Activated CD8-positive, alpha-beta T cell treated with anti-CD3 and anti-CD28 coated beads for 36 hours (primary cell): Measurements from ENCODE around the gene CLIC4. TPM values are rescaled to one million over a fixed set of nuclear protein-coding genes. Genes with fewer than 3 reads are reported as not detected.
"Not testable (repeated sequence)": the region's sequence is repeated elsewhere in the genome, so short reads cannot be mapped to it uniquely, and the experiment has no call there.

ENCODE experiments used
- ATAC-seq: fragments of 200-7000 bp; cut with Tn5 transposase; one replicate; pipeline ENCODE4 v1.10.0; 2021; ENCODE audit warnings: mild to moderate bottlenecking, moderate library complexity
- CTCF ChIA-PET: fragments of 350-600 bp; sonication (Branson Sonifier 250); formaldehyde crosslinking; loops from one replicate; lab custom pipeline; 2021; ENCODE audit warnings: antibody characterized with exemption; lab: Charles Lee
- POLR2A ChIA-PET: fragments of 350-600 bp; sonication (Branson Sonifier 250); formaldehyde crosslinking; loops from one replicate; lab custom pipeline; 2021; ENCODE audit warnings: antibody characterized with exemption; lab: Charles Lee
- DNase-seq: peaks from one replicate; pipeline ENCODE4 v3.0.0-alpha.2; 2020
- H3K27ac Mint-ChIP-seq: one replicate; pipeline ENCODE4 v1.8.0; 2021; ENCODE audit warnings: mild to moderate bottlenecking, mixed read lengths
- H3K27me3 Mint-ChIP-seq: one replicate; pipeline ENCODE4 v1.8.0; 2021; ENCODE audit warnings: mixed read lengths
- H3K36me3 Mint-ChIP-seq: one replicate; pipeline ENCODE4 v1.8.0; 2021; ENCODE audit warnings: low read depth, mixed read lengths
- H3K4me1 Mint-ChIP-seq: one replicate; pipeline ENCODE4 v1.8.0; 2021; ENCODE audit warnings: low read depth, mixed read lengths
- H3K4me3 Mint-ChIP-seq: one replicate; pipeline ENCODE4 v1.8.0; 2021; ENCODE audit warnings: mild to moderate bottlenecking, moderate library complexity, mixed read lengths
- H3K9me3 Mint-ChIP-seq: one replicate; pipeline ENCODE4 v1.8.0; 2021; ENCODE audit warnings: mixed read lengths
- CTCF ChIP-seq: fragments of 200-600 bp; IDR thresholded peaks from one replicate; pipeline ENCODE4 v1.8.0; 2022; ENCODE audit warnings: antibody characterized with exemption, mild to moderate bottlenecking
- intact Hi-C: fragments of 100-400 bp; cut with micrococcal nuclease; formaldehyde crosslinking; loops from one replicate; pipeline ENCODE4 v1.10.0; 2022
- total RNA-seq, 2 experiments: library from RNA; stranded (reverse); gene quantifications; one replicate each; pipeline ENCODE4 v1.2.3, GENCODE V29; 2021

CLIC4 gene
- total RNA-seq, 2 experiments from 2014 or later: 19.7 to 21.8 TPM

DNA sequence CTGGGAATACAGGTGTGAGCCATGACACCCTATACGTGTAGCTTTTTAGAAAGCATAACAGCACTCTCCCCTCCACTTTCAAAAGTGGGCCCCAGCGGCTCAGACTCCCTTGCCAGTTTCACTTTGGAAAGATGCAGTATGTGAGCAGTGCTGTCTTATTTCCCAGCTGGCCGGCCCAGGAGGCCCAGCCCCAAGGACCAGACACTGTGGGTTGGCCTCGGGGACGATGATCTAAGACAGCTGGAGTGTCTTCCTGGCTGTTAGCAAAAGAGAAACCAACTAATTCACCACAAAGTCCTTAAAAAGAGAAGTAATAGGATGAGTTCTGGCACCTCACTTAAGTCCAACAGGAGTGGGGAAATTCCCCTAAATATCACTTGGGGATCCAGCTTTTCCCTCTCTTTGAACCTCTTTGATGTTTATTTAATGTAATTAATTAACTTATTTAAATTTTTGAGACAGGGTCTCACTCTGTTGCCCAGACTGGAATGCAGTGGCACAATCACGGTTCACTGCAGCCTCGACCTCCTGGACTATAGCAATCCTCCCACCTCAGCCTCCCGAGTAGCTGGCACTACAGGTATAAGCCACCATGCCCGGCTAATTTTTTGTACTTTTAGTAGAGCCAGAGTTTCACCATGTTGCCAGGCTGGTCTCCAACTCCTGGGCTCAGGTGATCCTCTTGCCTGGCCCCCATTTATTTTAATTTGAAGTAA is 17.6 kb upstream of the CLIC4 start:
- POLR2A ChIA-PET: no interaction called here
- H3K27me3 Mint-ChIP-seq: no peaks in the 10 kb centered on the region
- H3K4me3 Mint-ChIP-seq: no peak overlapping the region
- DNase-seq (peak; percentile 24), ATAC-seq (peak; percentile 42)
- H3K27ac Mint-ChIP-seq: no peak overlapping the region
- no peaks in the 10 kb centered on the region for H3K9me3 Mint-ChIP-seq
- H3K36me3 Mint-ChIP-seq: no peaks in the 10 kb centered on the region
- CTCF ChIA-PET: no interaction called here
- intact Hi-C loops: no loop called here
- peaks cover 7% of the 10 kb centered on the region for H3K4me1 Mint-ChIP-seq
- TF ChIP-seq CTCF: no peak

DNA sequence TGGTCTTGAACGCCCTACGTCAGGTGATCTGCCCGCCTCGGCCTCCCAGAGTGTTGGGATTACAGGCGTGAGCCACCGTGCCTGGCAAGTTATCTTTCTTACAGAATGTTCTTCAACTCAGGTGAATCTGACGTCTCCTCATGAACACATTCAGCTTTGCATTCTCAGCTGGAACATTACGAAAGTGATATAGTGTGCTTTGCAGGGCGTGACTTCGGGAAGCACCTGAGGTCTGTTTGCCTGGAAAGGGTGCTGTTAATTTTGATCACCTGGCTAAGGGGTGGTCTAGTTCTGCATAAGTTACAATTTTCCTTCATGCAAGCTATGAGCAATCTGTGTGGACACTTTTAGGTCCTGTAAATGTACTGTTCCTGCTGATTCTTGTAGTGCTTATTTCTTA is 16.3 kb upstream of the CLIC4 start:
- Mint-ChIP-seq H3K27me3 (no peaks in the 10 kb centered on the region), H3K4me3 (no peak overlapping the region), H3K4me1 (peaks cover 7% of the 10 kb centered on the region), H3K27ac (no peak overlapping the region), H3K36me3 (no peaks in the 10 kb centered on the region), H3K9me3 (no peaks in the 10 kb centered on the region)
- TF ChIP-seq CTCF: no peak
- CTCF ChIA-PET: no interaction called here
- DNase-seq: no peak
- intact Hi-C loops: no loop called here
- ATAC-seq: no peak
- POLR2A ChIA-PET: no interaction called here

GRCh38 chr1:24732186-24732885 is 12.9 kb upstream of the CLIC4 start:
- Mint-ChIP-seq H3K27ac (no peak overlapping the region), H3K27me3 (no peaks in the 10 kb centered on the region), H3K36me3 (no peaks in the 10 kb centered on the region), H3K4me3 (no peak overlapping the region), H3K9me3 (no peaks in the 10 kb centered on the region), H3K4me1 (peaks cover 7% of the 10 kb centered on the region)
- CTCF ChIA-PET: interaction anchor here (1.1 to 1.5 kb wide), 3 partner anchors 18 to 105 kb away, joined by 3 to 4 read pairs (median 3); no protein-coding TSS in a partner anchor
- no peak for TF ChIP-seq CTCF
- POLR2A ChIA-PET: no interaction called here
- DNase-seq: no peak
- no peak for ATAC-seq
- intact Hi-C loops: no loop called here

- H3K9me3 Mint-ChIP-seq, intact Hi-C loops, H3K36me3 Mint-ChIP-seq, H3K27ac Mint-ChIP-seq, H3K4me1 Mint-ChIP-seq, H3K27me3 Mint-ChIP-seq, H3K4me3 Mint-ChIP-seq, POLR2A ChIA-PET, DNase-seq, ATAC-seq: not testable (repeated sequence)
- CTCF ChIA-PET: interaction anchor here (1.1 kb wide), 1 partner anchor 104 kb away, joined by 3 read pairs; no protein-coding TSS in a partner anchor
Observed at GRCh38 chr1:24733342-24733741, 11.9 kb upstream of the CLIC4 start.

DNA sequence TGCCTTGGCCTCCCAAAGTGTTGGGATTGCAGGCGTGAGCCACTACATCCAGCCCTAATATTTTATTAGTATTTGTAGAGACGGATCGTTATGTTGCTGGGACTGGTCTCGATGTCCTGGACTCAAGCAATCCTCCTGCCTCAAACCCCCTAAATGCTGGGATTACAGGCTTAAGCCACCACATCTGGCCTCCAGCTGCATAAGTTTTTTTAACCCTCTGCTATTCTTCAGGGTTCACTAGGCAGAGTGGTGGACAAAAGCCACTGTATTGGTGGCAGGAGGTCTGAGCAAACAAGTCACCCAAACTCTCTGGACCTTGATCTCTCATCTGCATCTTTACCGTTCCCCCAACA is 10.1 kb upstream of the CLIC4 start:
- ChIA-PET CTCF (interaction anchor here (1.8 kb wide), 1 partner anchor 18 kb away, joined by 4 read pairs; no protein-coding TSS in a partner anchor), POLR2A (no interaction called here)
- ATAC-seq: no peak
- Mint-ChIP-seq H3K4me1 (peaks cover 3% of the 10 kb centered on the region), H3K36me3 (no peaks in the 10 kb centered on the region), H3K4me3 (no peak overlapping the region), H3K27me3 (peaks cover 4% of the 10 kb centered on the region), H3K27ac (no peak overlapping the region), H3K9me3 (no peaks in the 10 kb centered on the region)
- TF ChIP-seq CTCF: no peak
- DNase-seq: no peak
- intact Hi-C loops: no loop called here
